HG02840 (cell line): ENCODE measurements around the gene MSRB1.

ENCODE experiments used
- ATAC-seq: cut with Tn5 transposase; IDR thresholded peaks from one replicate; pipeline ENCODE4 v1.9.1; 2021; ENCODE audit warnings: mild to moderate bottlenecking, moderate library complexity, moderate number of reproducible peaks; ENCODE audit not compliant: unreplicated experiment, low FRiP score

Gene MSRB1

DNA sequence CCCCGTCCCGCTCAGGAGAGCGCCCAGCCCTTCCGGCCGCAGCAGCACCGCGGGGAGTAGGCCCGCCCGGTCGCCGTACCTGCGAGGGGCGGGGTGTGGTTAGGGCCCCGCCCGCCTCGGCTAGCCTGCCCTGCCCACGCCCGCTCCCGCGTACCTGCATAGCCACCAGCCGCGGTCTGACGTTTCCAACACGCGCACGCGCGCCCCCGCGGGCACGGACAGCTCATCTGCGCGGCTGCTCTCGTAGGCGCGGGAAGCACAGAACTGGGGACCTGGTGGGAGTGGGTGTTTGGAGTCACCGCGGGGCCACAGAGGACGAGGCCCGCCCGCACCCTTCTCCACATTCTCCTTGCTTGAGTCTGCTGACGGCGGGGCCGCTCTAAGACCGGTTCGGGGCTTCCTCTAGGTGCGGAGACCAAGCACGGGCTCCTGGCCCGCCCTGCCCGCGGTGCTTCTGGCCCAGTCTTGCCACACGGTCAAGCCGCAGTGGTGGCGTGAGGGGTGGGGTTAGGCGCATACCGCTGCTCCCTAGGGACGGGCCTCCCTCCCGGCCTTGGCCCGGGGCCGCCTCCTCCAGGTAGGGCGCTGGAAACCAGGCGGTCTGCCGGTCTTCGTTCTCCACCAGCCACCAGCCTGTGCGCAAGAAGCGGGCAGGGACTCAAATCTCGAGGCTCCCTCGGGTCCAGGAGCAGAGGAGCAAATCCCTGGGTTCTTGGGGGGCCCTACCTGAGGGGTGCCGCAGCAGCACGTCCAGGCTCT is 36.5 kb upstream of the MSRB1 start:
- no peak for ATAC-seq

DNA sequence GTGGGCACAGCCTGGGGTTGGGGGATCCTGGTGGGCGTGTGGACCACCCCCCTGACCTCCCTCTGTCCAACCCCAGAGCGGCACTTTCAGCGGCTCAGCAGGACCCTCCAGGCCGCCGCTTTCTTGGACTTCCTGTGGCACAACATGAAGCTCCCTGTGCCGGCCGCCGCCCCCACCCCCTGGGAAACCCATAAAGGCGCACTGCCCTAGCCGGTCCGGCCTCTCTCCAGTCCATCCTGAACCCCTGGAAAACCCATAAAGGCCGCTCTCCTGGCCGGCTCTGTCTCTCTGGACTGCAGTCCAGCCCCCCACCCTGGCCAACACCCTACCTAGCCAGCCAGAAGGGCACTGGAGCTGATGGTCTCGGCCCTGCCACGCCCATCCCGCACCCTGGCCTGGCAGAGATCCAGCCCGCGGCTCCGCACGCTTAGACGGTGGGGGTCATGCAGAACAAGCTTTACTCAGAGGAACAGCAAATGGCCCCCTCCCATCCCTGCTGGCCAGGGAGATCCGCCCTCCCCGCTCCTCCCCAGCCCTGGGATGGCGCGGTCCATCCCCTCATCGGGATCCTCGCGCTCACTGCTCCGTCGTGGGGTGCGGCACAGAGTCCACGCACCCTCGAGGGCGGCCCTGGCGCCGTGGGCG is 35.6 kb upstream of the MSRB1 start:
- ATAC-seq: no peak

DNA sequence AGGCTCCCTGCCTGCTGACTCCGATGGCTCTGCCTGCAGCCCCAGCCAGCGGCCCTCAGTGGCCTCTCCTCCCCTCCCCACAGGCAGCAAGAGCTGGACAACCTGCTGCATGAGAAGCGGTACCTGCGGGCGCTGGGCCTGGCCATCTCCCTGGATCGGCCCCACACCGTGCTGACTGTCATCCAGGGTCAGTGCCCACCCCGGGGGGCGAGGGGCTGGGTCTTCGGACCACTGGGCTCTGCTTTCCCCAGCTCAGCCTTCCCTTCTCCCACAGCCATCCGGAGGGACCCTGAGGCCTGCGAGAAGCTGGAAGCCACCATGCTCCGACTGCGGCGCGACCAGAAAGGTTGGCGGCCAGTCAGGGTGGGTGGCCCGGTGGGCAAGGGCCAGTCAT is 34.9 kb upstream of the MSRB1 start:
- ATAC-seq: no peak

DNA sequence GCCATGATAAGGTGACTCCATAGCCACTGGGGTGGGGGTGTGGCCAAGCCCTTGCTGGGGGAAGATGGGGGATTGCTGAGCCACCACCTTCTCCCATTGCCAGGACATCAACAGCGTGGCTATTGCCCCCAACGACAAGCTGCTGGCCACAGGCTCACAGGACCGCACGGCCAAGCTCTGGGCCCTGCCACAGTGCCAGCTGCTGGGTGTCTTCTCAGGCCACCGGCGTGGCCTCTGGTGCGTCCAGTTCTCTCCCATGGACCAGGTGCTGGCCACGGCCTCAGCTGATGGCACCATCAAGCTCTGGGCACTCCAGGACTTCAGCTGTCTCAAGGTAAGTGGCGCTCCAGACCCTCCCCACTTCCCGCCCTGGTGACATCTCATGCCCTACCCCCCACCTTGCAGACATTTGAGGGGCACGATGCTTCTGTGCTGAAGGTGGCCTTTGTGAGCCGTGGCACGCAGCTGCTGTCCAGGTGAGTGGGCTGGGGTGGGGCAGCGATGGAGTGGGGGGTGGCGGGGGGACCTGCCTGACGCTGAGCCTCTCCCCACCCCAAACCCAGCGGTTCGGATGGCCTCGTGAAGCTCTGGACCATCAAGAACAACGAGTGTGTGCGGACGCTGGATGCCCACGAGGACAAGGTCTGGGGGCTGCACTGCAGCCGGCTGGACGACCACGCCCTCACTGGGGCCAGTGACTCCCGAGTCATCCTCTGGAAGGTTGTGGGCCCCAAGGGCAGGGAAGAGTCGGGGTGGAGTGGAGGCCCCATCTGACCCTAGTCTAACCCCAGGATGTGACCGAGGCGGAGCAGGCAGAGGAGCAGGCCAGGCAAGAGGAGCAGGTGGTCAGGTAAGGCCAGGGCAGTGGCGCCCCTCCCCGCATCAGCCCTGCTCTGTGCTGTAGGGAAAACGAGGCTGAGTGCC is 34.2 kb upstream of the MSRB1 start:
- ATAC-seq: no peak

DNA sequence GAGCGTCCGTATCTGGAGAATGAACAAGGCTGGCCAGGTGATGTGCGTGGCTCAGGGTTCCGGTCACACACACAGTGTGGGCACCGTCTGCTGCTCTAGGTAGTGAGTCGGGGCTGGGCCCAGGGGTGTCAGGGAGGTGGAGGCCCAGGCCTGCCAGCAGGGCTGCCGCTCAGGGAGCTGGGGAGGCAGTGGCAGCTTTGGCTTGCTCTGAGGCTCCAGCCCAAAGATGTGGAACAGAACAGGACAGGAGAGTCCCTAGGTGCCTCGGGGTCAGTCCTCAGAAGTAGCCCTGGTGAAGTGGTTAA is 33.2 kb upstream of the MSRB1 start:
- no peak for ATAC-seq

DNA sequence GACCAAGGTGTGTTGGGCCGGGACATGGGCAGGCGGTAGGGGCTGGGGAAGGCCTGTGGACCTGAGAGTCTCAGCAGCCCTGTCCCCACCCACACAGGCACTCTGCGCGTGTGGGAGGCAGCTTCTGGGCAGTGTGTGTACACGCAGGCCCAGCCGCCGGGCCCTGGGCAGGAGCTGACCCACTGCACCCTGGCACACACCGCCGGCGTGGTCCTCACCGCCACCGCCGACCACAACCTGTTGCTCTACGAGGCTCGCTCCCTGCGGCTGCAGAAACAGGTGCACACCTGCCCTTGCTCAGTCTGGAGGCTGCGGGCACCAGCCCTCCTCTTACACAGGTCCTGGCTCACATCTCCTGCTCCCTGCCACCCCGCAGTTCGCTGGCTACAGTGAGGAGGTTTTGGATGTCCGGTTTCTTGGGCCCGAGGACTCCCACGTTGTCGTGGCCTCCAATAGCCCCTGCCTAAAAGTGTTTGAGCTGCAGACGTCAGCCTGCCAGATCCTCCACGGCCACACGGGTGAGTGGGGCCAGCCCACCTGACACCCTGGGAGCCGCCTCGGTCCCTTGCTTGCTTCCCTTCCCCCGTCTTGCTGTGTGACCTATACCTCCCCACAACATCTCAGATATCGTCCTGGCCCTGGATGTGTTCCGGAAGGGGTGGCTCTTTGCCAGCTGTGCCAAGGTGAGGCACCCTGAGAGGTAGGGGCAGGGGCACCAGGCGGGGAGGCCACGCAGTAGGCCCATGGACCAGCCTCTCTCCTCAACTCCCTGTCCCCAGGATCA is 32.6 kb upstream of the MSRB1 start:
- ATAC-seq: no peak

DNA sequence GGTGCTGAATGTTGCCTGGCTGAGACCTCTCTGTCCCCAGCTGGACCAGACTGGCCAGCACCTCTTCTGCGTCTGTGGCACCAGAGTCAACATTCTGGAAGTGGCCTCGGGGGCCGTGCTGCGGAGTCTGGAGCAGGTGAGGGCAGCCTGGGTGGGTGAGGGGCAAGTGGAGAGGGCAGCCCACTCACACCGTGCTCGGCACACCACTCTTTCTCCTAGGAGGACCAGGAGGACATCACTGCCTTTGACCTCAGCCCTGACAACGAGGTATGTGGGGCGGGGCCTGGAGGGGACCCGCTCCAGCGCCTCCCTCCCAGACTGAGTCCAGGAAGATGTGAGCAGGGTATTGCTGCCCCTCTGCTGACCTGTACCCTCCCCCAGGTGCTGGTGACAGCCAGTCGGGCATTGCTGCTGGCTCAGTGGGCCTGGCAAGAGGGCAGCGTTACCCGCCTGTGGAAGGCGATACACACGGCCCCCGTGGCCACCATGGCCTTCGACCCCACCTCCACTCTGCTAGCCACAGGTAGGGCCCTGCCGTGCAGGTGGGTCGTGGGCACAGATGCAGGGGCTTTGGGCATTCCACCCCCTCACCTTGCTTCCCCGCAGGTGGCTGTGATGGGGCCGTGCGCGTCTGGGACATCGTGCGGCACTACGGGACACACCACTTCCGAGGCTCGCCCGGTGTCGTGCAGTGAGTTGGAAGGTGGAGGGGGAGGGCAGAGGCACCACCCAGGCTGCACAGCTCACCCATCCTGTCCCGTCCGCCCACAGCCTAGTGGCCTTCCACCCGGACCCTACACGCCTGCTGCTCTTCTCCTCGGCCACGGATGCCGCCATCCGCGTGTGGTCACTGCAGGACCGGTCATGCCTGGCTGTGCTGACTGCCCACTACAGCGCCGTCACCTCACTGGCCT is 31.4 kb upstream of the MSRB1 start:
- no peak for ATAC-seq

DNA sequence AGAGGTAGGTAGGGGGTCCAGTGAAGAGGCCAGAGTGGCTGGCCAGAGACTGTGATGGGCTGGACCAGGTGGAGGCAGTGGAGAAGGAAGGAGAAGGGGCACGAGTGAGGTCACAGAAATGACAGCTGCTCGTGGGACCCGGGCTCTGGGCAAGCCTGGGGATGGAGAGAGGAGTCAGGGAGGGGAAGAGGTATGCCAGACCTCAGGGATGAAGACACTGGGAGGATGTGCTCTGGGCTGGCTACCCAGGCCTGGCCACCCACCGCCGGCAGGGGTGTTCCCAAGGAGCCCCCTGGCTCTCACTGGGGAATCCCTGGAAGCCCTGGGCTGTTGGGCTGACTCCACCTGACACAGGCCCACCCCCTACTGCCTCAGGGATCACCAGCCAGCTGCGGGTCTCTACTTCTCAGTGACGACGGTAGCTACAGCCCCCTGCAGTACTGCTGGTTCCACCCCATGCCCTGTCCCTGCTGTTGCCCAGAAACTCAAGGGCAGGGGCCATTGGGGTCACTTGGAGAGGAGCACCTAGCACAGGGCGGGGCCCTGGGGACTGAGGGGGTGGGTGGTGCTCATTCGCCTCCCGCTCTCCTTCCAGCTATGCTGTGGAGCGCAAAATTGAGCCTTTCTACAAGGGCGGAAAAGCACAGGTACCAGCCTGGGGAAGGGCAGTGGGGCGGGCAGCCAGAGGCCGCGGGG is 30.6 kb upstream of the MSRB1 start:
- no peak for ATAC-seq

DNA sequence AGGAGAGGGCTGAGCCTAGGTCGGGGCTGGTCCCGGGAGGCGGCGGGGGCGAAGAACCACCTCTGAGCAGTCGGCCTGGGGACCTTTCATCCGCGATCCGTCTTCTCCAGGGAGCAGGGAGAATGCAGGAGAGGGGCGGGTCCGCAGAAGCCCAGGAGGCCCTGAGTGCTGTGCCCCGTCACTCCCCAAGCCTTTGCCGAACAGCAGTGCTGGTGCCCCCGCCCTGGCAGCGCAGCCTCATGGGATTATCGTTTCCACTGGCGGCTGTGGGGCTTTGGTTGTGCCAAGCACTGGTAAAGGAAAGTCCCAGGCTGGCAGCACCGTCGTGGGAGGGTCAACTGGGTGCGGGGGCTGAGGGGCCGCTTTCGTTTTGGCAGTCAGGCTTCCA is 29.5 kb upstream of the MSRB1 start:
- ATAC-seq: no peak

DNA sequence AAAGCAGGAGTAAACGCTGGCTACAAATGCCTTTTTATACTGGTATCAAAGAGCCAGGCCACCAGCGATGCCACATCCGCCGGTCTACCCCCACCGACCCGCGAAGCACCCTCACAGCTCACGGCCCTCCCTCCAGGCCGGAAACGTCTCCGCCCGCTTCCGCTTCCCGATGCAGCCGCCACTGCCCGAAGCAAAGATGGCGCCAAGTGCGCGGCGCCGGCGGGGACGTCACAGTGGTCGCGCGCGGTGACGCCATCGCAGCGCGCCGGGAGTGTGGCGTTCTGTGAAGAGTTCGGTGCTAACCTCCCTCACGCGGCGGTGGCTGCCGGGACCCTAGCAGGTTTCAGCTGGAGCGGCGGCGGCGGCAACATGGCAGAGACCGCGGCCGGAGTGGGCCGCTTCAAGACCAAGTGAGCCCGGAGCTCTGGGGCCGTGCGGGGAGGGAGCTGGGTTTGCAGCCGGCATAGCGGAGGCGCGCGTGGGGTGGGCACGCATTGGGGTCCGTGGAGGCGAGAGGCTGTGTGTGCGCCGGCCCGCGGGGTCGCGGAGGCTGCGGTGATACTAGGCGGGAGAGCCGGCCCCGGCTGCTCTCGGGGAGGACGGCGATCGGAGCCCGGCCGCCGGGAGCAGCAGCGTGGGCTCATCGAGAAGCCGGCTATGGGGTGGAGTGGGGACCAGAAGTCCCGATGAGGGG is 28.9 kb upstream of the MSRB1 start, which contains the start of gene TBL3:
TSS of gene TBL3 (plus strand) at position 258 of the 694 bp plus-strand sequence. CDS start at position 370, 112 bp downstream.
- ATAC-seq: peak; percentile 55

DNA sequence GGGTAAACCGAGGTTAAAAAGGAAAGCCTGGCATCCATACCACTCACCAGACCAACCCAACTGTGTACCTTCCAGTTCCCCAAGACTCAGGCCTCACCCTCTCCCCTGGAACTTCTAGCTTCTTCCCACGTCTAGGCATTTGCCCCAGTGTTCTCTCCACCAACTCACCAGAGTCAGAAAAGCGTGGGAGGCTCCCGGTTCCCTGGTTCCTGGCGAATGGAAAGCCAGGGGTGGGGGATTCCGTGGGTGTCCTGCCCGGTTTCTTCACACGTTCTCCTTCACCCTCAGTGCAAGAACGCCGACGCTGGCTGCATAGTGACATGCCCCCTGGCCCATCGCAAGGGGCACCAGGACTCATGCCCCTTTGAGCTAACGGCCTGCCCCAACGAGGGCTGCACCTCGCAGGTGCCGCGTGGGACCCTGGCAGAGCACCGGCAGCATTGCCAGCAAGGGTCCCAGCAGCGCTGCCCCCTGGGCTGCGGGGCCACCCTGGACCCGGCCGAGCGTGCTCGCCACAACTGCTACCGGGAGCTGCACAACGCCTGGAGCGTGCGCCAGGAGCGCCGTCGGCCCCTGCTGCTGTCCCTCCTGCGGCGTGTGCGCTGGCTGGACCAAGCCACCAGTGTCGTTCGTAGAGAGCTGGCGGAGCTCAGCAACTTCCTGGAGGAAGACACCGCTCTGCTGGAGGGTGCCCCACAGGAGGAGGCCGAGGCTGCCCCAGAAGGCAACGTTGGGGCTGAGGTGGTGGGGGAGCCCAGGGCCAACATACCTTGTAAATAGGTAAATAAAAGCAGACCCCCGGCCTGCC is 25.4 kb upstream of the MSRB1 start:
- ATAC-seq: no peak

DNA sequence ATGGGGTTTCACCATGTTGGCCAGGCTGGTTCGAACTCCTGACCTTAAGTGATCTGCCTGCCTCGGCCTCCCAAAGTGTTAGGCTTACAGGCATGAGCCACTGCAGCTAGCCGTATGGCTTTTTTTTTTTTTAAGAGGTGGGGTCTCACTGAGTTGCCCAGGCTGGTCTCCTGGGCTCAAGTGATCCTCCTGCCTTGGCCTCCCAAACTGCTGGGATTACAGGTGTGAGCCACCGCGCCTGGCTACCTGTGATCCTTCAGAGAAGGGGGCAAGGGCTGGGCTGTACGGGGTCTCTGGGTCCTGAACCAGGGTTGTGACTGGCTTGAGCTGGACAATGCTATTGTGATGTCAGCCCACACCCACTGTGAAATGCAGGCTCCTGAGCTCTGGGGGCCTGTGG is 23.5 kb upstream of the MSRB1 start, which contains the start of gene RNF151:
TSS of gene RNF151 (plus strand) at position 397 of the 400 bp plus-strand sequence. CDS start 26 bp downstream, outside the sequence.
- no peak for ATAC-seq

DNA sequence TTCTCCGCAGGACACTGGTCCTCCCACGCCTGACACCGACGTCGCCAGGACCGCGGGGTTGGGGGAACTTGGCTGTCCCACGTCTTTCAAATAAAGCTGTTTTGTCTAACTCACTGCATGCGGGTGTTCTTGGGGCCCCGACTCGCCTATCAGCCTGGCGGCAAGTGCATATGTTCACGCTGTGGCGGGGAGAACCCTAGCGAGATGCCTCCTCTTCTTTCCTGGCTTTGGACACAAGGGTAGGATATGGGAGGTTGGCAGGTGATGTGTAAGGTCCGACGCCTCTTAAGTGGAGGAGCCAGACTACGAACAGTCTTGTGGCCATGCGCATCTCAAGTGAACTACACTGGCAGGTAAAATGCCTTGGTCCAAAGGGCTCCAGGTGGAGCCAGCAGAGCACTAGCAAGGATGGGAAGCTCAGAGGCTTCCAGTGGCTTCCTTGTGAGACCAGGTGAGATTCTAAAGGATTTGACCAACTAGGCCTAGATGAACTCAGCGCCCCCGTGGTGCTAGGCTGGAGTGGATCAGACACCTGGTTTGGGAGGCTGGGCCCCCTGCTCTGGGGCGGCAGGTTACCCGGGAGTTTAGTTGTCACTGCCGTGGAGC is 22.5 kb upstream of the MSRB1 start:
- ATAC-seq: no peak

DNA sequence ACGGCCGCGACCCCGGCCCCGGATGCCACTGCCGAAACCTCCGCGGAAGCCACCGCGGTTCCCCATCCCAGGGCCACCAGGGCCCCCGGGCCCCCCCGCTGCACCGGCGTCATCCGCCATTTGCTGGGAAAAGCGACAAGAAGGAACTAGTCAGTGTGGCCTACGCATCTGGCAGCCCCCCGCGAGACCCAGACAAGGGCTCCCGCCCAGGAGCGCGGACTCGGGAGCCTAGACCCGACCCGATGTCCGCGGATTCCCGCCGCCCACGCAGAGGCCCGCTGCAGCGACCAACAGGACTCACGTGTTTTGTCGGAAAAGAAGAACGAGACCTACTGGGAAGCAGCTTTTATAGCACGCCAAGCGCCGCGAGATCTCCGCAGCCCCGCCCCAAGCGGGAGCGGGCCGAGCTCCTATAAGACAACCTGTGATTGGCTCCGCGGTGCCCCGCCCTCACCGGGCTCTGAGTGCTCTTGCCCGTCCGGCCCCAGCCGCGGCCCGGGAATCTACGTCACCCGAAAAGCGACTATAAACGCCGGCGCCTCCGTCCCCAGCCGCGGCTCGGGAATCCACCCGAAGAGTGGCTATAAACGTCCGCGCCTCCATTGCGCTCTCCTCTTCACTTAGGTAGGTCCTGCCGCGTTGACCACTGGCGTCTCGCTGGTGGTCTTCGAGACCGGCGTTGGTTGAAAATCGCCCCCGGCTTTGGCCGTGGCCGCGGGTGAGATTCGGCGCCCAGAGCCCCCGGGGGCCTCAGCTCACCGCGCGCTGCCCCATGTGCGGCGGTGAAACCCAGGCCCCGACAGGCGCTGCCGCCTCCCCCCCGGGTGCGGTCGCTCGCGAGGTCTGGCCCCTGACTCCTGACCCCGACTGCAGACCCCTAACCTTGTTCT is 21.8 kb upstream of the MSRB1 start, which contains the start of gene RPS2:
TSS of gene RPS2 (minus strand) at position 321 of the 890 bp plus-strand sequence. CDS start at position 120, 201 bp downstream.
- ATAC-seq: peak; percentile 79

DNA sequence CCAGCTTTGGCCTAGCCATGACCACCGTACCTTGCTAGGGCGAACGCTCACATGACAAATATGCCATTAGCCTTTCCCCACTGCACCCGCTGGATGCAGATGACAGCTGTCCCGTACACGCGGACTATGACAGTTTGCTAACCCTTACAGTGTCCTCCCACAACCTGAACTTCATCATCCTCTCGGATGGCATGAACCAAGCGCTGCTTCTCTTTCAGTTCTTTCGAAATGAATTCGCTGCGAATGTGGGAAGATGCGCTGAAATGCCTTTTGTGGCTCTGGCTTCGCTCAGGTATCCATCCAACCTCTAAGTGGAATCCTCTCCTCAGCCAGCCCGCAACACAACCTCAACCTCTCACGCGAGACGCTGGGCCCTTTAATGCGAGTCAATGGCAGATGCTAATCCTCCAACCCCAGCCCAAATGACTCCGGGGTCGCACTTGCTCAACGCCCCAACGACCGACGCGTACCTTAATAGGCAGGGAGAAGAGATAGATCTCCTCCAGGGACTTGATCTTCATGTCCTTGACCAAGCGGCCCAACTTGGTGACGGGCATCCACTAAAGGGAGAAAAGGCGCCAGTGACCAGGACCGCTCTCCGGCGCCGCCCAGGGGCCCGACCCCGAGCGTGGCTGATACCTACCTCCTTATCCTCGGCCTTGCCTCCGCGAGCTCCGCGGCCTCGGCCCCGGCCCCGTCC is 21.0 kb upstream of the MSRB1 start:
- ATAC-seq: no peak
